H1 (cell line): ENCODE measurements around the gene TMEM258. TPM values are rescaled to one million over a fixed set of nuclear protein-coding genes. Genes with fewer than 3 reads are reported as not detected.

Experiments
- CTCF ChIA-PET: fragments of 300-600 bp; sonication (Branson Sonifier 250); formaldehyde crosslinking; loops from one replicate; lab custom pipeline; 2021; ENCODE audit not compliant: partially characterized antibody; lab: Charles Lee
- POLR2A ChIA-PET: fragments of 300-600 bp; sonication (Branson Sonifier 250); formaldehyde crosslinking; loops from one replicate; lab custom pipeline; 2021; ENCODE audit warnings: inconsistent platforms; ENCODE audit not compliant: partially characterized antibody; lab: Charles Lee
- DNase-seq, 2 experiments: peaks; one replicate each; pipeline versions ENCODE4 v3.0.0 to v3.0.0-alpha.2; 2010 to 2022; ENCODE audit warnings: low spot score in 2 of 2, low read depth in 1 of 2, mixed read lengths in 1 of 2
- FAIRE-seq: peaks from 2 replicates; lab custom pipeline; 2011; peaks lifted over from hg19 to GRCh38; lab: Jason Lieb, UNC
- H2AFZ ChIP-seq: 2 replicates; pipeline ENCODE4 v1.8.1; 2012; ENCODE audit warnings: low read length, inconsistent platforms
- H2AK5ac ChIP-seq: 2 replicates; pipeline ENCODE4 v1.6.1; 2013; ENCODE audit warnings: low read depth, low read length
- H2BK120ac ChIP-seq: replicated peaks from 2 replicates; pipeline ENCODE3; 2013; ENCODE audit warnings: low read depth, low read length, inconsistent platforms
- H2BK12ac ChIP-seq: 2 replicates; pipeline ENCODE4 v1.6.1; 2013; ENCODE audit warnings: low read depth, low read length
- H2BK15ac ChIP-seq: 2 replicates; pipeline ENCODE4 v1.6.1; 2013; ENCODE audit warnings: low read length
- H2BK20ac ChIP-seq: 2 replicates; pipeline ENCODE4 v1.6.1; 2013; ENCODE audit warnings: low read length
- H2BK5ac ChIP-seq: 2 replicates; pipeline ENCODE4 v1.6.1; 2013; ENCODE audit warnings: low read depth, low read length
- H3K14ac ChIP-seq: 2 replicates; pipeline ENCODE4 v1.6.1; 2013; ENCODE audit warnings: inconsistent platforms; ENCODE audit not compliant: insufficient read length
- H3K18ac ChIP-seq: 2 replicates; pipeline ENCODE4 v1.6.1; 2013; ENCODE audit warnings: low read length; ENCODE audit errors: extremely low read depth
- H3K23ac ChIP-seq: 2 replicates; pipeline ENCODE4 v1.6.1; 2013; ENCODE audit warnings: inconsistent platforms; ENCODE audit not compliant: insufficient read length
- H3K23me2 ChIP-seq: 2 replicates; pipeline ENCODE4 v1.6.1; 2013; ENCODE audit warnings: low read depth, low read length
- H3K27ac ChIP-seq: 2 replicates; pipeline ENCODE4 v1.6.1; 2011; ENCODE audit warnings: low read depth, low read length, inconsistent platforms
- H3K27me3 ChIP-seq, 4 experiments: replicated peaks in 1 of 4; 1 replicate in 1 of 4; 2 replicates in 3 of 4; pipeline versions ENCODE4 v1.6.1 to v1.8.1; 2011 to 2013; ENCODE audit warnings: low read length in 3 of 4, mild to moderate bottlenecking in 3 of 4, inconsistent platforms in 2 of 4, mixed read lengths in 2 of 4, moderate library complexity in 1 of 4; ENCODE audit not compliant: control insufficient read depth in 3 of 4, insufficient read depth in 3 of 4; ENCODE audit errors: extremely low read depth in 1 of 4
- H3K36me3 ChIP-seq, 4 experiments: 2 replicates each; pipeline versions ENCODE4 v1.6.1 to v1.8.1; 2011 to 2013; ENCODE audit warnings: mild to moderate bottlenecking in 4 of 4, low read length in 3 of 4, moderate library complexity in 2 of 4, control low read depth in 1 of 4, inconsistent platforms in 1 of 4; ENCODE audit not compliant: insufficient read depth in 4 of 4, control insufficient read depth in 2 of 4
- H3K4ac ChIP-seq: replicated peaks from 2 replicates; pipeline ENCODE3; 2013; ENCODE audit warnings: low read length, low read depth, mixed read lengths, inconsistent platforms; ENCODE audit not compliant: insufficient read length
- H3K4me1 ChIP-seq, 4 experiments: replicated peaks in 1 of 4; 1 replicate in 1 of 4; 2 replicates in 3 of 4; pipeline versions ENCODE4 v1.6.1 to v1.8.1; 2011 to 2013; ENCODE audit warnings: low read length in 3 of 4, inconsistent platforms in 2 of 4, mixed read lengths in 1 of 4; ENCODE audit not compliant: insufficient read depth in 4 of 4, control insufficient read depth in 3 of 4
- H3K4me2 ChIP-seq, 2 experiments: 2 replicates each; pipeline versions ENCODE4 v1.6.1 to v1.8.1; 2011 to 2013; ENCODE audit warnings: low read depth in 2 of 2, low read length in 2 of 2, control low read depth in 1 of 2, inconsistent platforms in 1 of 2, mild to moderate bottlenecking in 1 of 2; ENCODE audit not compliant: insufficient read depth in 1 of 2
- H3K4me3 ChIP-seq, 4 experiments: fragments of 200-600, 300-600 bp in 1 of 4; sonication (generic), shearing (Covaris generic), sonication (Bioruptor Twin) in 1 of 4; 2 replicates each; pipeline versions ENCODE4 v1.5.1 to v1.8.1; 2011 to 2016; ENCODE audit warnings: low read length in 4 of 4, low read depth in 3 of 4, control low read depth in 2 of 4, inconsistent platforms in 2 of 4, mild to moderate bottlenecking in 2 of 4, mixed read lengths in 1 of 4, moderate library complexity in 1 of 4; ENCODE audit not compliant: insufficient read depth in 2 of 4; ENCODE audit errors: extremely low read depth in 1 of 4
- H3K56ac ChIP-seq: replicated peaks from 2 replicates; pipeline ENCODE3; 2013; ENCODE audit warnings: low read depth, mild to moderate bottlenecking, mixed read lengths, low read length, inconsistent platforms; ENCODE audit not compliant: insufficient read length
- H3K79me1 ChIP-seq: 2 replicates; pipeline ENCODE4 v1.6.1; 2013; ENCODE audit warnings: low read depth, low read length, control low read depth
- H3K79me2 ChIP-seq, 2 experiments: 2 replicates each; pipeline versions ENCODE4 v1.6.1 to v1.8.1; 2012 to 2013; ENCODE audit warnings: low read length in 2 of 2, mild to moderate bottlenecking in 2 of 2, inconsistent platforms in 1 of 2; ENCODE audit not compliant: insufficient read depth in 2 of 2, control insufficient read depth in 1 of 2
- H3K9ac ChIP-seq, 4 experiments: replicated peaks in 1 of 4; 1 replicate in 1 of 4; 2 replicates in 3 of 4; pipeline versions ENCODE4 v1.6.1 to v1.8.1; 2011 to 2013; ENCODE audit warnings: low read depth in 3 of 4, low read length in 3 of 4, control low read depth in 2 of 4, mild to moderate bottlenecking in 2 of 4, moderate library complexity in 2 of 4, inconsistent platforms in 1 of 4; ENCODE audit errors: extremely low read depth in 1 of 4
- H3K9me3 ChIP-seq, 2 experiments: 2 replicates each; pipeline versions ENCODE4 v1.6.1 to v1.8.1; 2012 to 2013; ENCODE audit warnings: mild to moderate bottlenecking in 2 of 2, moderate library complexity in 2 of 2, control low read depth in 1 of 2, inconsistent platforms in 1 of 2, low read depth in 1 of 2, low read length in 1 of 2, mixed read lengths in 1 of 2; ENCODE audit not compliant: insufficient read depth in 2 of 2
- H4K20me1 ChIP-seq, 2 experiments: replicated peaks in 1 of 2; 2 replicates each; pipeline versions ENCODE3 to v1.8.1; 2011 to 2013; ENCODE audit warnings: inconsistent platforms in 2 of 2, low read length in 2 of 2, mild to moderate bottlenecking in 1 of 2; ENCODE audit not compliant: insufficient read depth in 2 of 2, control insufficient read depth in 1 of 2
- H4K5ac ChIP-seq: 2 replicates; pipeline ENCODE4 v1.6.1; 2013; ENCODE audit warnings: low read length, low read depth, mixed read lengths, inconsistent platforms; ENCODE audit not compliant: insufficient read length
- H4K8ac ChIP-seq: 2 replicates; pipeline ENCODE4 v1.8.0; 2013; ENCODE audit warnings: mild to moderate bottlenecking, moderate library complexity, low read length, inconsistent platforms; ENCODE audit not compliant: insufficient read depth; ENCODE audit errors: extremely low read depth
- H4K91ac ChIP-seq: replicated peaks from 2 replicates; pipeline ENCODE3; 2013; ENCODE audit warnings: low read length, mixed read lengths, inconsistent platforms; ENCODE audit not compliant: insufficient read length
- ATF3 ChIP-seq: IDR thresholded peaks from 2 replicates; pipeline ENCODE4 v1.6.1; 2011; ENCODE audit warnings: low read depth, mild to moderate bottlenecking, low read length; ENCODE audit not compliant: insufficient read depth
- CTBP2 ChIP-seq: IDR thresholded peaks from 2 replicates; pipeline ENCODE4 v1.7.0; 2011; ENCODE audit warnings: borderline replicate concordance, mild to moderate bottlenecking, moderate library complexity, mixed read lengths, low read length; ENCODE audit not compliant: insufficient read depth, insufficient read length
- CTCF ChIP-seq, 3 experiments: IDR thresholded peaks; 1 replicate in 2 of 3; 2 replicates in 1 of 3; pipeline versions ENCODE4 v1.5.1 to v1.6.1; 2011; ENCODE audit warnings: low read length in 3 of 3, mild to moderate bottlenecking in 3 of 3, inconsistent platforms in 2 of 3, low read depth in 1 of 3, moderate library complexity in 1 of 3; ENCODE audit not compliant: insufficient read depth in 1 of 3; ENCODE audit errors: control extremely low read depth in 1 of 3
- E2F6 ChIP-seq: IDR thresholded peaks from 2 replicates; pipeline ENCODE4 v1.6.1; 2012; ENCODE audit warnings: inconsistent platforms
- SIRT6 ChIP-seq: IDR thresholded peaks from one replicate; pipeline ENCODE4 v1.7.1; 2012; ENCODE audit warnings: low read length, inconsistent platforms
- SP2 ChIP-seq: IDR thresholded peaks from 2 replicates; pipeline ENCODE4 v1.6.1; 2012; ENCODE audit warnings: mild to moderate bottlenecking, low read length, inconsistent platforms
- SRF ChIP-seq: IDR thresholded peaks from 2 replicates; pipeline ENCODE4 v1.6.1; 2011; ENCODE audit warnings: mild to moderate bottlenecking, low read depth, low read length, moderate library complexity
- TBP ChIP-seq: IDR thresholded peaks from 2 replicates; pipeline ENCODE4 v1.6.1; 2011; ENCODE audit warnings: low read depth, low read length, improper control_type of control experiment
- WGBS, 2 experiments: shearing (Covaris generic) in 1 of 2; methylation state at CpG; one replicate each; pipeline versions ENCODE4 v1.1.6 to v1.1.7; 2013 to 2015; ENCODE audit warnings: low lambda C conversion rate in 2 of 2, mixed read lengths in 2 of 2, inconsistent platforms in 1 of 2, low coverage in 1 of 2, missing lambda C conversion rate in 1 of 2; ENCODE audit not compliant: insufficient replicate concordance in 2 of 2, insufficient coverage in 1 of 2, insufficient read length in 1 of 2; ENCODE audit errors: extremely low coverage in 1 of 2, missing lambda C conversion rate in 1 of 2; 5-methylcytosine and 5-hydroxymethylcytosine counted together
- polyA plus RNA-seq, 7 experiments: library from polyadenylated mRNA; depleted of rRNA in 3 of 7; stranded (reverse) in 5 of 7; unstranded in 2 of 7; fragments of >200 nt in 5 of 7; fragments of 200-250 nt in 2 of 7; gene quantifications; 1 replicate in 5 of 7; 2 replicates in 1 of 7; 4 replicates in 1 of 7; pipeline versions ENCODE4 v1.2.1 to v1.2.3, GENCODE V29; 2011 to 2013; ENCODE audit warnings: missing spikeins in 2 of 7, mixed read lengths in 2 of 7
- total RNA-seq: library from RNA; stranded (reverse); fragmentation: NEBNext Ultra II Directional; extraction: Animal tissue kit (Norgen Biotek cat#: 25700); gene quantifications from 2 replicates; pipeline ENCODE4 v1.2.1, GENCODE V29; 2021

The TMEM258 gene
- total and polyA plus RNA-seq, 2 of the 8 experiments (the other 6 are each of a cell fraction or from before 2014, with no cell fraction given), result 186 to 759 TPM

GRCh38 chr11:61812736-61813411, 20.5 kb upstream of the TMEM258 start:
- POLR2A ChIA-PET, result interaction anchor here (1.6 to 16.2 kb wide), 5 partner anchors 15 to 49 kb away, joined by 3 to 354 read pairs (median 3); partner anchors contain the start of genes FADS2, FEN1 and TMEM258
- CTCF ChIA-PET, result interaction anchor here (1.1 to 10.2 kb wide), 3 partner anchors 13 to 24 kb away, joined by 4 to 118 read pairs (median 6); partner anchors contain the start of gene FADS2
- H2AK5ac ChIP-seq, result no peak overlapping the region
- no peak overlapping the region for H3K18ac ChIP-seq
- peaks cover 0 to 2% of the 10 kb centered on the region in 2 experiments; a peak in 1 of 4 replicates for H3K9me3 ChIP-seq
- no peak overlapping the region for H4K5ac ChIP-seq
- H2BK20ac ChIP-seq, result no peak overlapping the region
- H3K36me3 ChIP-seq, result peaks cover 33 to 62% (median 50%) of the 10 kb centered on the region in 4 experiments
- H3K79me1 ChIP-seq, result peaks cover 6% of the 10 kb centered on the region
- DNase-seq (no peak), FAIRE-seq (no peak)
- peaks cover 2 to 9% (median 4%) of the 10 kb centered on the region in 4 experiments; a peak in 5 of 7 replicates for H3K4me1 ChIP-seq
- H3K79me2 ChIP-seq, result peaks cover 0 to 28% of the 10 kb centered on the region in 2 experiments; a peak in 2 of 4 replicates
- WGBS, 2 experiments, result 95% methylated on average over 4 of the region's 4 CpGs; no CpG with 5 or more reads in 1 of the 2 experiments
- H4K91ac ChIP-seq, result no peak overlapping the region
- peaks cover 0 to 8% of the 10 kb centered on the region in 2 experiments for H4K20me1 ChIP-seq
- H3K56ac ChIP-seq, result no peak overlapping the region
- H3K4me2 ChIP-seq, result no peak overlapping the region
- H3K23ac ChIP-seq, result no peak overlapping the region
- H3K23me2 ChIP-seq, result peaks cover 7% of the 10 kb centered on the region; the same call in 1 of the 2 replicates
- H3K27ac ChIP-seq, result 0 out of 2 replicates have a peak overlapping the region, but pooled peaks have one; percentile 22
- no peak overlapping the region for H2BK15ac ChIP-seq
- no peak overlapping the region for H3K14ac ChIP-seq
- no peak overlapping the region for H4K8ac ChIP-seq
- no peak overlapping the region for H2AFZ ChIP-seq
- H3K4ac ChIP-seq, result no peak overlapping the region
- no peaks in the 10 kb centered on the region for H3K27me3 ChIP-seq
- H2BK12ac ChIP-seq, result no peak overlapping the region
- H2BK120ac ChIP-seq, result no peak overlapping the region
- no peak overlapping the region for H2BK5ac ChIP-seq
- H3K9ac ChIP-seq, result no peak overlapping the region
- H3K4me3 ChIP-seq, result no peak overlapping the region
- TF ChIP-seq CTBP2, result no peak
- no peak for TF ChIP-seq SRF
- TF ChIP-seq TBP, result no peak
- TF ChIP-seq SIRT6, result no peak
- TF ChIP-seq SP2, result no peak
- no peak for TF ChIP-seq E2F6
- no peak for TF ChIP-seq ATF3
- no peak for TF ChIP-seq CTCF (IDR thresholded peaks at IDR 0.05; ENCODE audit: control extremely low read depth in 1 of 3, insufficient read depth in 1 of 3, low read depth in 1 of 3, low read length in 3 of 3)
